Left hindlimb (tissue), 1 donor: ENCODE results near the gene YIPF5.

Experiments used
- DNase-seq: peaks from one replicate; pipeline ENCODE4 v3.0.0-alpha.2; 2018

The YIPF5 gene

DNA sequence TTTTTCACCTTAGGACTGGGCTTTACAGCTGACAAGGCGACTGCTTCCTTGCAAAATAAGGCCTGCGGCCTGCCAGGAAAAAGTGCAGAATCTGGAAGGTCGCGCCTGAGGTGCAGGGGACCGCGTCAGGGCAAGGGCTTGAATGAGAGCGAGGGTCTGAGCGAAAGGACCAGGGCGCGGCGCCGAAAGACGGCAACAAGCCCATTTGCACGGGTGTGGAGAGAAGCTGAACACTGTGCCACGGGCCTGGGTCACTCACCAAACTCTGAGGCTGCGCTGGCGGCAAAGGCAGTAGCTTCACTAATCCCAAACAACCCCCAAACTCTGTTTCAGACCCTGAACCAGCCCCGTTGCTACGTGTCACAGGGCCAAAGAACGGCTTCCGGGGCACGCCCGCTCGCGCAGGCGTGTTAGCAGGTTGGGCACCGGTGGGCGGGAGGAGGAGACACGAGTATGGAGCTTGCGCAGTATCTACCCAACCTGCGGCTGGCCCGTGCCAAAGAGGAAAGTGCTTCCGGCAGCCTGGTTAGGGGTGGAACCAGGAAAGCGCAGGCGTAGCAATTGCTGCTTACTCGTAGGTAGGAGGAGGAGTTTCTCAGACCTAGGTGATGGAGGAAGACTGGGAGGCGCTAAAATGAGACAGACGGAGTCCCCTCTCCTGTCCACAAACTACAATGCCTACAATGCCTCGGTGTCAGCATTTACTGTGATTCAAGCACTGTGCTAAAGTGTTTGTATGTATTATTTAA lies at the start of gene YIPF5, which contains the start of gene KCTD16:
Gene YIPF5, minus strand, starts transcription at position 384 of the 749 bp plus-strand sequence. CDS start 704 bp downstream, outside the sequence.
Gene KCTD16, plus strand, starts transcription at position 598 of the 749 bp plus-strand sequence.
- peak; percentile 97 for DNase-seq

DNA sequence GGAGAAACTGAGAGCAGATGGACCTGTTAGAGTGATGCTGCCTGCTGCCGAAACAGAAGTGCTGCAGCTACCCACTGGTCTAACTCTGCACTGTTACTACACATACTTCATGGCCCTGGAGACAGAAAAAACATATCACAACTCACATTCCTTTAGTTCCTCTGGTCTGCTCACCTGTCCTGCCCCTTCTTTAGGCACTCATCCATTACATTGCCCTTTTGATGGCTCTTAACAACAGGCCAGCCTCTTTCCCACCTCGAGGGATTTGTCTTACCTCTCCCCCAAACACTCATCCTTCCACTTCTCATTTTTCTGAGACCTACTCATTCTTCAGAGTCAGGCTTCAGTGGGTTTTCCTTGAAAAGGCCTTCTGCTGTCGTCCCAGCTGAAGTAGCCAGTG lies 49.4 kb upstream of the YIPF5 start:
- no peak for DNase-seq

DNA sequence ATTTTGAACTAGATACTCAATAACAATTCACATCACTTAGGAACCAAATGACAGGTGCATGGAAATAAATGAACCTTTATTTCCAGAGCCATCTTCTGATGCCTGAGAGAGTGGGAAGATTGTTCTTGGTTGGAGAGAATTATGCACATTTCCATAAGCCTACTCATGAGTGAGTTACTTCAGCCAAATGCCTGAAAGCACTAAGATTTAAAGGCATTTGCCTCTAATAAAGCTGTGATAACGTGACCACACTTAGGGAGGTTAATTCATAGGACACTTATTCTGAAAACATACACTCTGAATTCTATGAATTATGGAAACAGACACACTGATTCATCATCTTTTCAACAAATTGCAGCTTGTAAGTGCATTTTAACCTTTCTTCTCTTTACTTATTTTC lies 40.2 kb upstream of the YIPF5 start:
- DNase-seq: no peak

DNA sequence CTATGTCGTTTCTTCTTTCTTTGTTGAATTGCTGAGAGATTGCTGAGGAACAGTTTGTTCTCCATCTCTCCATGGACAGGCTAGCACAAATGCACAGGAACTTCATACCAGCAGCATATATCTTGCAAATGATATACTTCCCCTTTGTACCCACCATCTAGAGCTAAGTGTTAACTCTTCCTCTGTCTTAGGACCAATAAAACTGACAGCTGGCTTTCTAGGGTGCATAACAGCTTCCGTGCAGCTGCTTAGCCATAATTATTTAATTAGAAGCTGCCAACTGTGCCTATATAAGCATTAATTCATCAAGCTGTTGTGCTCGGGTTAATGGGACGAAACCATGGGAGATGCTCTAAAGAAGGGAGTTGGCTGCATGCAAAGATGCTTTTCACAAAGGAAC lies 38.9 kb upstream of the YIPF5 start:
- no peak for DNase-seq

GRCh38 chr5:144207875-144208444 lies 37.5 kb upstream of the YIPF5 start:
- DNase-seq: no peak

DNA sequence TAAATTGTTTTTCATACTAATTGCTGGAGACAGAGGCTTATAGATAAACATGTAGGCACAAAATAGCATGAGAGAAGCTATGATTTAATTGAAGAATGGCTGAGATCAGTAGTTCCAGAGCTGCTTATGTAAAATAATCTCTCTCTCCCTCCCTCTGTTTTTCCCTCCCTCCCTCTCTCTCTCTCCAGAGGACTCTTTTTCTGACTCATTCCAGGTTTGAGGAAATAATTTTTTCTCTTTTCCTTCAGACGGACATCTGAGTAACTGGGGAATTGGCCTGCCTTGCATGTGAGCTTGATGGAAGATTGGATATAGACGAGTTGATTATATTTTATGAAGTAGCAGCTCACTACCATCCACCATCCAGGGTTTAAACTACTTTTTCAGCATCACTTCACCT lies 35.7 kb upstream of the YIPF5 start:
- DNase-seq: no peak

GRCh38 chr5:144205141-144205551 lies 34.7 kb upstream of the YIPF5 start:
- peak; percentile 47 for DNase-seq

DNA sequence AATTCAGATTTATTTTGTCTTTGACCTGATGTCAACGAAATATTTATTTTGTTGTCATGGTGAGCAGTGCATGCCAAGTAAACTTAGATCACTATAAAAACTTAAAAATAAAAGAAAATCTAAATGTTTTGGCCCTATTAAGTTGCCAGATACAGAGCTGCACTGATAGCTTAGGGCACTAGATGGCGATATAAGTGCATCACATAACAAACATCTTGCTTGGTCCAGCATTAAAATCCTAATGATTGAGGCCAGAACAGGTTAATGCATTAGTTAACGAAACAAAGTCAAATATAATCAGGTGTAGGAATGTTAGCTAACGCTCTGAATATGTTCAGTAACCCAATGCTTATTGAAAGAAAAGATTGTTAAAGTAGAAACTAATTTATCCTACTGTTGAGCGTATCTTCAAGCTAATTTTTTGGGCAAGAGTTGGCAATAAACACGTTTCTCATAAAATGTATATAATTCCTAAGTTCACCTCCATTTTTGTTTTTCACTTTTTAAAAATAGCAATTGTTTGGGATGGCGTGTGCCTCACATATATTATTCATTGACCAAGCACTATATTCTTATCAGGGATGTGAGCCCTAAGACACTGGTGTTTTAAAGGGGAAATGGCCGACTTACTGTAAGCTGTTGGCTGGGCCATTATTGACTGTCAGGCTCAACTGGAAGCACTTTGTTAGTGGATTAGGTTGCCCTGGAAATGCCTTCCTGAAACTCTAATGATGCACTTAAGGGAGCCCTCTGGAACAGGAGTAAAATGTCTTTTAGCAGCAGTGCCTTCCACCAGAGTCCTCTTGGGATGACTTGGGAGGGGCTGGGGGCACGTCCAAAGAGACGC lies 33.5 kb upstream of the YIPF5 start:
- DNase-seq: peak; percentile 38

- DNase-seq: no peak
Observed at GRCh38 chr5:144202726-144203125, 32.3 kb upstream of the YIPF5 start.

GRCh38 chr5:144202072-144202471 lies 31.6 kb upstream of the YIPF5 start:
- no peak for DNase-seq

- DNase-seq: no peak
Observed at GRCh38 chr5:144201588-144201987, 31.1 kb upstream of the YIPF5 start.

DNA sequence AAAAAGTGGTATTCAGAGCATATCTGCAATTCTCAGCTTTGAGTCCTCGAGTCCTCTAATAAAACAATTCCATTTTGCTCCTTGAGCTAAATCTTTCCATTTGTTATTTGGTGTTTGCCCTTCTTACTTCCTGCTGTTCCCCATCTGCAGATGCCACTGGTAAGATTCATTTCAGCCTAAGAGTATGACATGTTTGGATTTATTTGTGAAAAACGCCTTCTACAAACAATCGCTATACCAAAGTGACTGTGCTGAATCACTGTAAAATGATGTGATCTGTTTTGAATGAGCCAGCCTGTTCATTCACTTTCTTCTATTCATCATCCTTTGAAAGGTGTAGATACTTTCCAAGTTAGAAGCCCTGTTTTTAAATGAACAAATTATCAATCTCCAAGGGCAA lies 27.9 kb upstream of the YIPF5 start:
- no peak for DNase-seq

- no peak for DNase-seq
Observed at GRCh38 chr5:144196612-144197011, 26.2 kb upstream of the YIPF5 start.

DNA sequence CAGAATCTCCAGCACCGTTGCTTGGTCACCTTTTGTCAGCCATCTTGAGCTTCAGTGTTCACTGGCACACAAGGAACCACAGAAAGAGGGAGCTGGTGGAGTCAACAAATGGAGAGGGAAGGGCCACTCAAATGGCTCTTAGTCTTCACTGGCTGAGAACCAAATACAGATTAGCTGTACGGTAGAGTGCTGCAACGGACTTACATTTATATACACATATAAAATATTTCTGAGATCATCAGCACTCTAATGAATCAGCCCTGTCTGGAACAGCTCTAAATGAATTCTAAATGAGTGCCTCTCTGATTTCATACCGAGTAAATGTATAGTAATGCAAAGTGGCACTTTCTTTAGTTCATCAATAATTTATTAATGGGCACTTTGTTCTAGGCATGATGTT lies 25.0 kb upstream of the YIPF5 start:
- DNase-seq: no peak

GRCh38 chr5:144194144-144194543 lies 23.7 kb upstream of the YIPF5 start:
- no peak for DNase-seq

DNA sequence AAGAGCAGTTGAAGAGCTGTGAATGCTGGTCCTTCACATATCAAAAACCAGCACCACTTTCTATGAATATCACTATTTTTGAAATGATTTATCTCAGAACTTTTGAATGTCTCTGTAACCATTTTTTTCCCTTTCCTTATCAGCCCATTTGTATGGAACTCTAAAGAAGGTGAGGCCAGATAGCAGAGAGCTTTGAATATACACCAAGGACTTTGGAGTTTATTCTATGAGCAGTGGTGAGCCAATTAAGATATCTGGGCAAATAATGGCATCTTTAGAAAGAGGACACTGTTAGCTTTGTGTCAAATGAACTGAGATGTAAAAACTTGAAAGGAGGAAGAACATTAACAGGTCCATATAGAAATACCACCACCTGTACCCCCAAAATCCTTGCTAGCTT lies 22.2 kb upstream of the YIPF5 start:
- no peak for DNase-seq

GRCh38 chr5:144191998-144192397 lies 21.5 kb upstream of the YIPF5 start:
- no peak for DNase-seq

GRCh38 chr5:144191531-144191930 lies 21.1 kb upstream of the YIPF5 start:
- no peak for DNase-seq

GRCh38 chr5:144189800-144190429 lies 19.5 kb upstream of the YIPF5 start:
- DNase-seq: no peak

DNA sequence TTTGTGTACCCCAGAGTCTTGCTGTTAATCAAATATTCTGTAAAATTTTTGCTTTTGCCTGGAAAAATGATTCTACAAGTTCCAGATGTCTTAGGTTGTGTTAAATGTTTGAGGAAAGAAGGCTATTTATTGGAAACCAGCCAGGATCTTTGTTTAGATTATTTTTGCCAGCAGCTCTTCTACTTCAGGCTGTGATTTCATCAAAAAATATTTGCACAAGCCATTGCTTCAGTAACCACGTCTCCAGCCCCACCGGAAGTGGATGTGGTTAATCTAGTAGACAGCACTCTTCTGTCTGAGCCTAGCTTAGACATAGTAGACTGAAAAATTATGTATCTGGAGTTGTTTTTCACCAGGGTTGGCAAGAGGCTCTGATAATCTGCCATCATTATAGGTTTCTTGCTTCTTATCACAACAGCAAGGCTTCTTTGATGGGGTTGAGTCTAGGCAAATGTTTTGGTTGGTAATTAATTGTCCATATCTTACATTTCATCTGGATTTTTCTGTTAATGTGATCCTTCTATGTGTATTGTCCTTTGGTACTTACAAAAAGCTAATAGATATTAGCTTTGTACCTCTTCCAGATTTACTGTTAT lies 17.3 kb upstream of the YIPF5 start:
- DNase-seq: no peak

DNA sequence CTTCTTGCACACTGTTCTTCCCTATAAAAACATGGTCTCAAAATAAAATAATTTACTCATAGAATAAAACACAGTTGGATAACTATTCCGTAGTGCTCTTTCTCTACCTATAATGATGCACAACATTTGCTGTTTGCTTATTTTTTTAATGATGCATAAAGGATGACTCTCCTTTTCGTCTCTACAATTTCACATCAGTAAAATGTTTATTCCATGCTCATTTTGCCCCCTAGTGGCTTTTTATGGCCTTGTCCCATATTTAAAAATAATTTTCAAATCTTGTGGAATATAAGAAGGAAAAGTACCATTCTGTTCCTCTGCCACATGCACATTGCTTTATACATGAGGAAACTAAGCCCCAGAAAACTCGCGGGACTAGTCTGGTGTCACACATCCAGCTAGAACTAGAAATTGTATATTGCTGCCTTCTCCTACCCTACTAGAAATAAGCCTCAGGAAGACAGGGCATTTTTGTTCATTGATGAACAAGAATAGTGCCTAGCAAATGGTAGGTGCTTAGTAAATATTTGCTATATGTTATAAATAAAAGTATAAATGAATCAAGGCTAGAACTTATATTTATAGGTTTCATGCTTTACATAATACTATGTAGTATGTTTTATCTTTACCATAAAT lies 12.9 kb upstream of the YIPF5 start:
- DNase-seq: no peak

DNA sequence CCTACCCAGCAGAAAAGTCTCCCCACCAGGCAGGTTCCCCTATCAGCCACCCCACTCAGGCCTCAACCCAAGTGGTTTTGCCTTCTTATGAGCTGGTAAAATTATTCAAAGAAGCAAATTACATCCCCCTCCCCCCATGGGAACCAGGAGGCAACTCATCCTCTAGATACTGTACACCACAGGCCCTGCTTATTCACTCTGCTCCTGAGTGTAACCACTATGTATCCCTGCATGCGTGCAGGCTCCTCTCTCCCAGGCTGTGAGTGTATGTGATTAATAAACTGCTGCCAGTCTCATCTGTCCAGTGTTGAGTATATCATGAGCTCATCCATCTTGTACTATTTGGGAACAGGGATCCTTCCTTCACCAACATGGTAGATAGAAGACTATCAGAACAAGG lies 8.8 kb upstream of the YIPF5 start:
- DNase-seq: no peak
